Stromal cell of bone marrow (primary cell): Measurements from ENCODE around the gene STXBP5.
"Not testable (repeated sequence)": the region's sequence is repeated elsewhere in the genome, so short reads cannot be mapped to it uniquely, and the experiment has no call there.

Source experiments
- DNase-seq: peaks from one replicate; pipeline ENCODE4 v3.0.0-alpha.2; 2012; ENCODE audit warnings: low read depth

The STXBP5 gene

GRCh38 chr6:147298461-147298860, 94.2 kb downstream of the STXBP5 start:
- no peak for DNase-seq

DNA sequence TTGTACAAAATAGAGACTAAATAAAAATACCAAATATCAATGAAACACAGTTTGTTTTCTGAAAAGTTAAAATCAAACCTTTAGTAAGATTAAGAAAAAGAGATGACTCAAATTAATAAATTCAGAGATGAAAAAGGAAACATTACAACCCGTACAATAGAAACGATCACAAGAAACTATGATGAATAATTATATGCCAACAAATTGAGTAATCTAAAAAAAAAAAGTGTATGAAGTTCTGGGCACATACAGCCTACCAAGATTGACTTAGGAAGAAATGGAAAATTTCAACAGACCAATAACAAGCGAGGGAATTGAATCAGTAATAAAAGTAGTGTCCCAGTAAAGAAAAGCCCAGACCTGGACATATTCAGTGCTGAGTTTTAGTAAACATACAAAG, 94.8 kb downstream of the STXBP5 start:
- no peak for DNase-seq

DNA sequence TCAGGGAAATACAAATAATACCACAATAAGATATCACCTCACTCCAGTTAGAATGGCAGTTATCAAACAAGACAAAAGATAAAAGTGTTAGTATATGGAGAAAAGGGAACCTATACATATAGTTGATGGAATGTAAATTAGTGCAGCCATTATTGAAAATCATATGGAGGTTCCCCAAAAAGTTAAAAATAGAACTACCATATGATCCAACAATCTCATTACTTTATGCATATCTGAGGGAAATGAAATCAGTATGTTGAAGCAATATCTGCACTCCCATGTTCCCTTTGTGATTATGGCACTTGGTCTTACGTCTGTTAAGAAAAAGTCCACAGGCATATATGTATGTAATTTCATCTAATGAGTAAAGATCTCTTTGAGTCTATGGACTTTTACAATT, 96.9 kb downstream of the STXBP5 start:
- DNase-seq = no peak

DNA sequence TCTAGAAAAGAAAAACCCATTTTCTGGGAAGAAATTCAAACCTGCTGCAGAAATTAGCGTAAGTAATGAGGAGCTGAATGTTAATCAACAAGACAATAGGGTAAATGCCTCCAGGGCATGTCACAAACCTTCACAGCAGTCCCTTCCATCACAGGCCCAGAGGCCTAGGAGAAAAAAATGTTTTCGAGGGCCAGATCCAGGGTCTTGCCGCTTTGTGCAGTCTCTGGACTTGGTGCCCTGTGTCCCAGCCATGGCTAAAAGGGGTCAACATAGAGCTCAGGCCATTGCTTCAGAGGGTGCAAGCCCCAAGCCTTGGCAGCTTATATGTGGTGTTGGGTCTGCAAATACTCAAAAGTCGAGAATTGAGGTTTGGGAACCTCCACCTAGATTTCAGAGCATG, 99.8 kb downstream of the STXBP5 start:
- DNase-seq = no peak

DNA sequence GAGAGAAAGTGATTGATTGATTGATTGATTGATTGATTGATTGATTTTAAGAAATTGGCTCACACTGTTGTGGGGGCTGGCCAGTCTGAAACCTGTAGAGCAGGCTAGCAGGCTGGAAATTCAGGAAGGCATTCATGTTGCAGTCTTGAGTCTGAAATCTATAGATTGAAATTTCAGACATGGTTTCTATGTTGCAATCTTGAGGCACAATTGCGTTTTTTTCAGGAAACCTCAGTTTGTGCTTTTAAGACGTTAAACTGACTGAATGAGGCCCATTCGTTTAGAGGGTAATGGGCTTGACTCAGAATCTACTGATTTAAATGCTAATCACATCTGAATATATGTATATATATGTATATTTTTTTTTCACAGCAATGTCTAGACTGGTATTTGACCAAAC, 106.3 kb downstream of the STXBP5 start:
- no peak for DNase-seq

DNA sequence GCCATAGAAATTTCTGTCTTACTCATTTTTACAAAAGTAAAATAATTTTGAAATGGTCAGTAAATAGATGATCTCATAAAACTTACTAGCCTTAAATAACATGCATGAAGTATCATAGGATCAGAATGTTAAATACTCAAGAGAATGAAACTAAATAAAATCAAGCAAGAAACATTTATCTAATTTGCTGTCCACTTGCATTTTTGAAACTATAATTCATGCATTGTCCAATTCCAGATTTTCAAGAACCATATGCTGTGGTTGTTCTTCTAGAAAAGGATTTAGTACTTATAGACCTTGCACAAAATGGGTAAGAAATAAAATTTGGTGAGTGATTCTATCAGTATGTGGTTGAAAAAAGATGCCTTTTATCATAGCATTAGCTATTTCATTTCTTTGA, 107.0 kb downstream of the STXBP5 start:
- DNase-seq = no peak

GRCh38 chr6:147321260-147321659, 117.0 kb downstream of the STXBP5 start:
- no peak for DNase-seq

- no peak for DNase-seq
Observed at GRCh38 chr6:147322299-147323162, 118.3 kb downstream of the STXBP5 start.

DNA sequence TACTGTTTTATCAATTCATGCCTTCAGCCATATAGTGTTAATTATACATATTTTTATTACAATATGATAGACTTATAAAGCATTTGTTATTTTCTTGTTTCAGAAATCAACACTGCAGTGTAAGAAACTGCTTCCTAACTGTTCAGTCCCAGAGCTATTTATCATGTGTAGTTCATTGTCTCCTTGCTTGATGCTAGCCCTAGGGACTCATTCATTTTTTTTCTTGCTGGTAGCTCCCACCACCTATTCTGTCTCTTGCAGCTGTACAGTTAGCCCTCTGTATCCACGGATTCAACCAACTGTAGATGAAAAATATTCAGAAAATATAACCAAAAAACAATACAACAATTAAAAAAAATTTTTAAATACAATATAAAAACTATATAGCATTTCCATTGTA, 121.3 kb downstream of the STXBP5 start:
- no peak for DNase-seq

DNA sequence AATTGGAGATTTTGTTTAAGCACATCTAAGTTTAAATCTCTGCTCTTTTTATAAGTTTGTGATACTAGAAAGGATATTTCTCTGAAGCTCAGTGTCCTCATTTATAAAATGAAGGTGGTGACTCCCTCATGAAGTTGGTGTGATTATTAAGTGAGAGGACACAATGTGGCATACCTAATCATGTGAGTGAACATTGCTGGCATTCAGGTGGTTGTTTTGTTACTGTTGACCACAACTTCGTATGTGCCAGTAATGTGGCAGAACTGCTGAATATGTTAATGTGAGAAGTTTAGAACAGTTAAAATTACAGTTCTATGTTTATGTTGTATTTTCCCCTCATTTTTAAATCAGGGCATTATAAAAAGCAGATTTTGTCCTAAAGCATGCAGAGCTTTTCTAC, 127.2 kb downstream of the STXBP5 start:
- DNase-seq = no peak

DNA sequence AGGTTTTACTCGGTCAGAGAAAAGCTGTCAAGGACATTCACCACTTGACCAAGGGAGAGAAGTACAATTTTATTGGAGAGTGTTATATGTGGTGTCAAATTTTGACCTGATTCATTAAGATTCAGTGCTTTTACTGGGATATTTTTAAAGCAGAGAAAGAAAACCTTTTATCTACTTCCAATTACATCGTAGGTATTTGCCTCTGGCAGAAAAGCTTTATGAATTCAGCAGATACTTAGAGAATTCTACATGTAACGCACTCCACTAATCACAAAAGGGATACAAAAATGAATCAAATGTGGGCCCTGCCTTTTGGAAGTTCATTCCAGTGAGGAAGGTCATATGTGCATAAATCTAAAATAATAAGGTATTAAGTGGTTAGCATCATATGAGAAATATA, 133.7 kb downstream of the STXBP5 start:
- no peak for DNase-seq

DNA sequence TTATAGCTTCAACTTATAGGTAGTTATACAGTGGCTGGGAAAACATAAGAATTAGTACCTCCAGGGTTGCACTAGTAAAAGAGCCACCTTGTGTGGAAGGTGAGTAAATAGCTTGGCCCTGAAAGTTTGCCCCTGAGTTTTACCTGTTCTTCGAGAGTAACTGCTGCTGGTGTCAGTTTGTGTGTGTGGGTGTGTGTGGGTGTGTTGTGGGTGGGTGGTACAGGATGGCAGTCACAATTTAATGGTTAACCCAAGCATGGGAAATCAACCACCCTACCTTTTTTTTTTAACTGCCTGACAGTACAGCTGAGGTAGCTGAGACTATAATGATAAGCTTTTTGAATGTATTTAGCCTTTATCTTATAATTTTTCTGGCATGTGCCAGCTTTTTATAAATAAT, 137.3 kb downstream of the STXBP5 start:
- DNase-seq = no peak

DNA sequence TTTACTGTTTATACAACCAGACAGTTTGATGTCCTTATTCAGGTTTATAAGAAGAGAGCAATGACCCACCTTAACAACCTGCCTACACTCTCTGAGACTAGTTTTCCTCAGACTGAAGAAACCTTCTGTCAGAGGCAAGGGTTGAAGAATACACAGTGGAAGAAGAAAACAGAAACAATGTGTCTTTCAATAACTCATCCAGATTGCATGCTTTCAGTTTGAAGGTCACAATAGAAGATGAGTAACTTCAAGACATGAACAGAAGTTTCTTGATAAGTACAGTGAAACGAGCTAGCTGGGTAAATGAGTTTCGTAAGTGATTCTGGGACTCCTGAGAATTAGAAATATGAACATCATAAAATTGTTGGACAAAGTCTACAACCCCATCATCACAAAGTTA, 141.7 kb downstream of the STXBP5 start:
- no peak for DNase-seq

DNA sequence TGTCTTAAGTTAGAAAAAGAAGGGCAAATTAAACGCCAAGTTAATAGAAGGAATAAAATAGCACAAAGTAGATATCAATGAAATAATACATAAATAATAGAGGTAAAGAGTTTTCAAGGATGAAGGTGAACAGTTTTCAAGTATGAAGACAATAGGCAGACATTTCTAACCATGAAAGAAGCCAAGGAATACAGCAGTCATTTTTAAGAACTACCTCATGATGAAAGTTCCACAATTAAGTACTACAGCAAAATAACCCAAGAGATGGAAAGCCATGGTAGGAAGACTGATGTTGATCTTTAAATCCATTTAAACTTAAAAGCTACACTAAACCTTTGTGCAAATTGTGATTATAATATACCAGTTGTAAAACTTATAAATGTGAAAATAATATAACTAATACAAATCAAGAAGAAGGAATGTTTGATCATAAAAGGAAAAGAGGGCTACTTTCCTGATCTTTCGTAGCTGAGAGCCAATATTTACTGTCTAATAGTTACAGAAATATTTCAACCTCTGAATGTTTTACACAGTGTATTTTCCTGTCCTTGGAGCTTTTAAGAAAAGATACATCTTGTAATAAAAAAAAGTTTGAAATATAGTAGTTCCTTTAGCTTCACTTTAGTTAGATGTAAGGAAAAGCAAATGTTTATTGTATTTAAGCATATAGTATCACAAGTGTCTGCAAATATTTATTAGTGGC, 143.1 kb downstream of the STXBP5 start:
- DNase-seq = no peak

DNA sequence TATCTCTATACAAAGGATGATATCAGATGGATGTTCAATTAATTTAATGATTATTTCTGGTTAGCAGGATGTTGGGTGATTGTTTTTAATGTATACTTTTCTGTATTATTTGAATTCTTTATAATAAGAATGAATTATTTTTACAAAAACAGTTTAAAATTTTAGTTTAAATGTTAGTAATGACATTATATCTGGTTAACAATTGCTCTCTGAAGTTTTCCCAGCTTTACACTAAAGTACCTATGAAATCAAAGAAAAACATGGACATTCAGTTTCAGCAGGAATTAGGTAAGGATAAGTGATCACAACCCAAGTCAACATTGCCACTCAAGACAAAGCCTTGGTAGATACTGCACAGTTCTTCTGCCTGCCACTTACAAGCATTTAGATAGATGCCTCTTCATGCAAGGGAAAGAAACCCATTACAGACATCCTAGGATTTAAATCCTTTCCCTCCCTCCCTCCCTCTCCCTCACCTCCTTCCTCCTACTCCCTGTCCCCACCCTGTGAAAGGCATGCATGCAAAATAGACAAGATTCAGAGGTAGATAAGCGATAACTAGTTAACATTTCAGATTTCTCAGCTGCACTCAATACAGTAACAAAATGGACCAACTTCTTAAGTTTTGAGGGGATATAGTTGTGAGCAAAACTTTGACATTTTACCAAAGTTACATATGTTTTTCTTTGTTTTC, 143.8 kb downstream of the STXBP5 start:
- no peak for DNase-seq

- no peak for DNase-seq
Observed at GRCh38 chr6:147361311-147361981, 157.2 kb downstream of the STXBP5 start.

GRCh38 chr6:147366290-147366689, 162.1 kb downstream of the STXBP5 start:
- no peak for DNase-seq

- DNase-seq = no peak
Observed at GRCh38 chr6:147371325-147371724, 167.1 kb downstream of the STXBP5 start.

- DNase-seq = no peak
Observed at GRCh38 chr6:147372806-147373205, 168.6 kb downstream of the STXBP5 start.

- no peak for DNase-seq
Observed at GRCh38 chr6:147378819-147379218, 174.6 kb downstream of the STXBP5 start.

DNA sequence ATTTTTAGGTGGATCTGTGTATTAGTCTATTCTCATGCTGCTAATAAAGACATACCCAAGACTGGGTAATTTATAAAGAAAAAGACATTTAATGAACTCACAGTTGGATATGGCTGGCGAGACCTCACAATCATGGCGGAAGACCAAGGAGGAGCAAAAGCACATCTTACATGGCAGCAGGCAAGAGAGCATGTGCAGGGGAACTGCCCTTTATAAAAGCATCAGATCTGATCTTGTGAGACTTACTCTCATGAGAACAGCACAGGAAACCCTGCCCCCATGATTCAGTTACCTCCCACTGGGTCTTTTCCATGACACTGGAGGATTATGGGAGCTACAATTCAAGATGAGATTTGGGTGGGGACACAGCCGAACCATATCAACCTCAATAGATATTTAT, 176.6 kb downstream of the STXBP5 start:
- DNase-seq = not testable (repeated sequence)

DNA sequence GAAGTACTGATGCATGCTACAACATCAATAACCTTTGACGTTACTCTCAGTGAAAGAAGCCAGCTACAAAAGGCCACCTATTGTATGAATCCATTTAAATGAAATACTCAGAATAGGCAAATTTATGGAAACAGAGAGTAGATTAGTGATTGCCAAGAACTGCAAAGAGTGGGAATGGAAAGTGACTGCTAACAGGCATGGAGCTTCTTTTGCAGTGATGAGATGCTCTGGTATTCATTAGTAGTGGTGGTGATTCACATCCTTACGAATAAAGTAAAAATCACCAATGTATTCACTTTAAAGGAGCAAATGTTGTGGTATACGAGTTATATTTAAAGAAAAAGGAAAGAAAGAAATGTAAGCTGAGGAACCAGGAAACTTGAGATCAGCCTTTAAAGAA, 177.5 kb downstream of the STXBP5 start:
- peak; percentile 21 for DNase-seq
